HepG2 (cell line): ENCODE measurements around the gene CHD9NB. TPM values are rescaled to one million over a fixed set of nuclear protein-coding genes. Genes with fewer than 3 reads are reported as not detected.

Experiments
- CREB1 ChIP-seq, 2 experiments: fragments of 450-650 bp in 1 of 2; IDR thresholded peaks; 2 replicates each; pipeline ENCODE4 v1.6.1; 2016 to 2017; ENCODE audit warnings: control low read depth in 1 of 2, mild to moderate bottlenecking in 1 of 2, missing compliant biosample characterization in 1 of 2, missing genetic modification characterization in 1 of 2
- FOXP1 ChIP-seq, 2 experiments: fragments of 450-650 bp in 1 of 2; IDR thresholded peaks; 2 replicates each; pipeline ENCODE4 v1.6.1; 2017 to 2018; ENCODE audit warnings: antibody characterized with exemption in 1 of 2
- NCOA2 ChIP-seq: sonication (generic); formaldehyde crosslinking; IDR thresholded peaks from 2 replicates; pipeline ENCODE4 v1.8.0; 2022; ENCODE audit warnings: inconsistent platforms
- PATZ1 ChIP-seq: sonication (generic); formaldehyde crosslinking; IDR thresholded peaks from 2 replicates; pipeline ENCODE4 v1.4.0; 2020; ENCODE audit warnings: missing genetic modification reagents
- POLR2AphosphoS2 ChIP-seq: IDR thresholded peaks from 2 replicates; pipeline ENCODE4 v1.6.1; 2011; ENCODE audit warnings: low read depth, low read length, improper control_type of control experiment
- SMAD1 ChIP-seq: sonication (generic); formaldehyde crosslinking; IDR thresholded peaks from 2 replicates; pipeline ENCODE4 v1.4.0; 2020; ENCODE audit warnings: missing genetic modification reagents, low read depth, mild to moderate bottlenecking, borderline replicate concordance
- THAP11 ChIP-seq: IDR thresholded peaks from 2 replicates; pipeline ENCODE4 v1.6.1; 2016; ENCODE audit warnings: missing biosample characterization, missing genetic modification reagents
- ZGPAT ChIP-seq: IDR thresholded peaks from 2 replicates; pipeline ENCODE4 v1.6.1; 2016; ENCODE audit warnings: mild to moderate bottlenecking
- ZMYM3 ChIP-seq: sonication (generic); formaldehyde crosslinking; IDR thresholded peaks from 2 replicates; pipeline ENCODE4 v1.5.1; 2020; ENCODE audit warnings: mild to moderate bottlenecking, missing genetic modification reagents
- ZNF235 ChIP-seq: sonication (generic); formaldehyde crosslinking; IDR thresholded peaks from 2 replicates; pipeline ENCODE4 v1.8.1; 2023; ENCODE audit warnings: mild to moderate bottlenecking, missing genetic modification reagents, borderline replicate concordance
- ZNF33A ChIP-seq: sonication (generic); formaldehyde crosslinking; IDR thresholded peaks from 2 replicates; pipeline ENCODE4 v1.5.1; 2020; ENCODE audit warnings: missing genetic modification reagents, mild to moderate bottlenecking, moderate library complexity, borderline replicate concordance
- ZNF572 ChIP-seq: sonication (generic); formaldehyde crosslinking; IDR thresholded peaks from 2 replicates; pipeline ENCODE4 v1.5.1; 2020; ENCODE audit warnings: mild to moderate bottlenecking, missing genetic modification reagents
- ZNF598 ChIP-seq: sonication (generic); formaldehyde crosslinking; IDR thresholded peaks from 2 replicates; pipeline ENCODE4 v1.5.1; 2020; ENCODE audit warnings: mild to moderate bottlenecking, missing genetic modification reagents, borderline replicate concordance
- polyA plus RNA-seq, 8 experiments: library from polyadenylated mRNA; depleted of rRNA in 3 of 8; stranded (reverse) in 7 of 8; unstranded in 1 of 8; fragments of >200 nt; fragmentation: Illumina TruSeq in 4 of 8; extraction: Trizol in 4 of 8; gene quantifications; 2 replicates each; pipeline versions ENCODE4 v1.2.1 to v1.2.3, GENCODE V29; 2011 to 2016; ENCODE audit warnings: low read depth in 4 of 8, missing spikeins in 1 of 8, mixed read lengths in 1 of 8; ENCODE audit not compliant: insufficient read depth in 1 of 8
- total RNA-seq, 5 experiments: library from RNA; depleted of rRNA; stranded (reverse); fragments of >200 nt; fragmentation: Illumina TruSeq; extraction: Trizol; gene quantifications; 2 replicates each; pipeline ENCODE4 v1.2.3, GENCODE V29; 2016; ENCODE audit warnings: low read depth in 1 of 5

CHD9NB gene
- total and polyA plus RNA-seq, 2 of the 13 experiments (the other 11 are each of a cell fraction or from before 2014, with no cell fraction given): 0.17 to 0.18 TPM

- no peak for TF ChIP-seq ZGPAT (CRISPR knock-in tag)
- no peak for TF ChIP-seq CREB1 (IDR thresholded peaks at IDR 0.05)
- TF ChIP-seq CREB1 (CRISPR knock-in tag; IDR thresholded peaks at IDR 0.05): no peak
- no peak for TF ChIP-seq ZNF235 (CRISPR knock-in tag)
- no peak for TF ChIP-seq POLR2AphosphoS2
- no peak for TF ChIP-seq ZNF598
- no peak for TF ChIP-seq ZNF33A (CRISPR knock-in tag)
- no peak for TF ChIP-seq SMAD1
- no peak for TF ChIP-seq THAP11 (CRISPR knock-in tag)
- no peak for TF ChIP-seq ZNF572 (CRISPR knock-in tag)
- TF ChIP-seq FOXP1 (IDR thresholded peaks at IDR 0.05): no peak
- TF ChIP-seq FOXP1 (CRISPR knock-in tag; IDR thresholded peaks at IDR 0.05): no peak
- TF ChIP-seq NCOA2: no peak
- TF ChIP-seq PATZ1 (CRISPR knock-in tag): peak; percentile 64
- no peak for TF ChIP-seq ZMYM3
These were observed 38.1 kb upstream of the CHD9NB start (continued) for GRCh38 chr16:53090591-53091411.
